K562 (cell line): ENCODE data around the gene PACSIN2. TPM values are rescaled to one million over a fixed set of nuclear protein-coding genes. Genes with fewer than 3 reads are reported as not detected.

Experiments
- ATAC-seq: fragments of 200-7000 bp; cut with Tn5 transposase; 3 replicates; pipeline ENCODE4 v1.9.1; 2020; ENCODE audit warnings: moderate library complexity
- BruUV-seq: library from RNA; stranded (reverse); fragments of 400-500 nt; replicated peaks from 2 replicates; lab custom pipeline; 2021; lab: Mats Ljungman, UMichigan
- CTCF ChIA-PET: fragments of 300-600 bp; formaldehyde crosslinking; extraction: SDS; loops from one replicate; lab custom pipeline; 2021; ENCODE audit warnings: low intra/inter-chr PET ratio; lab: Yijun Ruan, JAX
- POLR2A ChIA-PET: fragments of 300-600, 350-650 bp; sonication (Branson Sonifier 250); formaldehyde crosslinking; extraction: SDS; loops from one replicate; lab custom pipeline; 2021; ENCODE audit warnings: antibody characterized with exemption, inconsistent platforms; lab: Yijun Ruan, JAX
- DNase-seq, 4 experiments: peaks; one replicate each; pipeline versions ENCODE4 v3.0.0 to v3.0.0-alpha.2; 2011 to 2018; ENCODE audit warnings: low spot score in 3 of 4, mixed read lengths in 3 of 4; ENCODE audit errors: extremely low read depth in 1 of 4
- FAIRE-seq: peaks from 2 replicates; lab custom pipeline; 2011; peaks lifted over from hg19 to GRCh38; lab: Jason Lieb, UNC
- H2AFZ ChIP-seq: 2 replicates; pipeline ENCODE4 v1.6.0; 2011; ENCODE audit warnings: low read depth, low read length, control low read depth, inconsistent platforms
- H3K27ac ChIP-seq: fragments of 200-600 bp; 3 replicates; pipeline ENCODE4 v1.8.0; 2011; ENCODE audit warnings: low read depth, mild to moderate bottlenecking, control low read depth, inconsistent platforms, low read length, moderate library complexity, mixed read lengths; ENCODE audit errors: extremely low read depth
- H3K27me3 ChIP-seq, 2 experiments: fragments of 300-600 bp in 1 of 2; 2 replicates in 1 of 2; 3 replicates in 1 of 2; pipeline versions ENCODE4 v1.6.0 to v1.8.0; 2011; ENCODE audit warnings: inconsistent platforms in 2 of 2, low read length in 2 of 2, mild to moderate bottlenecking in 1 of 2, mixed read lengths in 1 of 2, moderate library complexity in 1 of 2; ENCODE audit not compliant: control insufficient read depth in 2 of 2, insufficient read depth in 2 of 2
- H3K36me3 ChIP-seq: fragments of 300-600 bp; 3 replicates; pipeline ENCODE4 v1.8.0; 2011; ENCODE audit warnings: mild to moderate bottlenecking, low read length, inconsistent platforms; ENCODE audit not compliant: control insufficient read depth, insufficient read depth
- H3K4me1 ChIP-seq, 2 experiments: fragments of 200-600 bp in 1 of 2; replicated peaks in 1 of 2; 2 replicates in 1 of 2; 3 replicates in 1 of 2; pipeline versions ENCODE4 v1.5.1 to v1.8.0; 2011; ENCODE audit warnings: inconsistent platforms in 2 of 2, low read length in 2 of 2, mild to moderate bottlenecking in 1 of 2, mixed read lengths in 1 of 2, moderate library complexity in 1 of 2; ENCODE audit not compliant: control insufficient read depth in 2 of 2, insufficient read depth in 2 of 2
- H3K4me2 ChIP-seq: 2 replicates; pipeline ENCODE4 v1.6.1; 2011; ENCODE audit warnings: low read length, control low read depth, inconsistent platforms, mixed read lengths; ENCODE audit not compliant: insufficient read depth
- H3K4me3 ChIP-seq: fragments of 200-600 bp; sonication (generic), shearing (Covaris generic); 2 replicates; pipeline ENCODE4 v1.5.1; 2016; ENCODE audit warnings: control low read depth, inconsistent platforms
- H3K79me2 ChIP-seq: fragments of 200-600 bp; 3 replicates; pipeline ENCODE4 v1.8.0; 2011; ENCODE audit warnings: low read length, inconsistent platforms; ENCODE audit not compliant: control insufficient read depth, insufficient read depth
- H3K9ac ChIP-seq, 2 experiments: 2 replicates each; pipeline versions ENCODE4 v1.6.0 to v1.6.1; 2011; ENCODE audit warnings: low read depth in 2 of 2, low read length in 2 of 2, control low read depth in 1 of 2, inconsistent platforms in 1 of 2, mild to moderate bottlenecking in 1 of 2, mixed read lengths in 1 of 2; ENCODE audit not compliant: insufficient read depth in 1 of 2
- H3K9me1 ChIP-seq: one replicate; pipeline ENCODE4 v1.6.0; 2011; ENCODE audit warnings: inconsistent platforms, mild to moderate bottlenecking, low read length, moderate library complexity; ENCODE audit not compliant: control insufficient read depth, insufficient read depth
- H3K9me3 ChIP-seq: replicated peaks from 2 replicates; pipeline ENCODE4 v1.5.1; 2011; ENCODE audit warnings: low read depth, low read length, inconsistent platforms; ENCODE audit not compliant: control insufficient read depth, insufficient read depth
- H4K20me1 ChIP-seq: replicated peaks from 2 replicates; pipeline ENCODE4 v1.6.1; 2011; ENCODE audit warnings: low read length, inconsistent platforms, mixed read lengths; ENCODE audit not compliant: control insufficient read depth, insufficient read depth
- MCM7 ChIP-seq, 2 experiments: fragments of 450-650 bp; IDR thresholded peaks; 2 replicates each; pipeline ENCODE4 v1.6.1; 2016 to 2018
- RUNX1 ChIP-seq: sonication (generic); IDR thresholded peaks from 2 replicates; pipeline ENCODE4 v1.6.1; 2016; ENCODE audit warnings: antibody characterized with exemption, low read depth
- SIN3A ChIP-seq, 2 experiments: fragments of 150-350 bp in 1 of 2; IDR thresholded peaks; 2 replicates each; pipeline ENCODE4 v1.6.1; 2011 to 2016; ENCODE audit warnings: borderline replicate concordance in 2 of 2, low read depth in 2 of 2, low read length in 2 of 2, mild to moderate bottlenecking in 2 of 2, moderate library complexity in 2 of 2; ENCODE audit not compliant: control insufficient read depth in 1 of 2
- WGBS: fragments of 100-300 bp; shearing (Covaris generic); methylation state at CpG from one replicate; pipeline ENCODE4 v1.1.6; 2016; ENCODE audit warnings: low coverage, mixed read lengths; ENCODE audit not compliant: insufficient coverage; ENCODE audit errors: missing lambda C conversion rate; 5-methylcytosine and 5-hydroxymethylcytosine counted together
- in situ Hi-C: fragments of 300-500 bp; cut with MboI; formaldehyde crosslinking; loops from 4 replicates; pipeline ENCODE4 v1.15.0; 2018; ENCODE audit warnings: inconsistent platforms, mixed read lengths
- intact Hi-C: fragments of 100-400 bp; cut with micrococcal nuclease; formaldehyde crosslinking; loops from 2 replicates; pipeline ENCODE4 v1.14.2; 2022
- polyA plus RNA-seq, 8 experiments: library from polyadenylated mRNA; depleted of rRNA in 4 of 8; stranded (reverse) in 5 of 8; unstranded in 3 of 8; fragments of >200 nt; fragmentation: Nextera tagmentation in 2 of 8; fragmentation: Illumina TruSeq in 1 of 8; extraction: Ambion mirVana in 2 of 8; extraction: Trizol in 1 of 8; gene quantifications; 2 replicates each; pipeline versions ENCODE4 v1.2.1 to v1.2.3, GENCODE V29; 2011 to 2014; ENCODE audit warnings: inconsistent platforms in 1 of 8, missing spikeins in 1 of 8
- total RNA-seq, 7 experiments: library from RNA; depleted of rRNA in 6 of 7; stranded (reverse); fragments of >200 nt in 6 of 7; fragmentation: Illumina TruSeq in 2 of 7; extraction: Trizol in 2 of 7; gene quantifications; 2 replicates each; pipeline versions ENCODE4 v1.2.1 to v1.2.3, GENCODE V29; 2011 to 2021; ENCODE audit warnings: low replicate concordance in 1 of 7
- TF ChIP-seq, protein P1 (sequence below): fragments of 450-650 bp; conservative IDR thresholded peaks from 2 replicates; pipeline ENCODE4 v1.6.1; 2016; ENCODE audit warnings: missing genetic modification characterization, low read depth, mild to moderate bottlenecking, control low read depth, missing compliant biosample characterization
- TF ChIP-seq, protein P2 (sequence below), 2 experiments: fragments of 450-650 bp; IDR thresholded peaks; 2 replicates each; pipeline ENCODE4 v1.6.1; 2016; ENCODE audit warnings: mild to moderate bottlenecking in 2 of 2, borderline replicate concordance in 1 of 2, low read depth in 1 of 2, moderate library complexity in 1 of 2

Gene PACSIN2
- total and polyA plus RNA-seq, 9 of the 15 experiments (the other 6 are each of a cell fraction or from before 2014, with no cell fraction given) = 0.45 to 45.1 (median 23.9) TPM

DNA sequence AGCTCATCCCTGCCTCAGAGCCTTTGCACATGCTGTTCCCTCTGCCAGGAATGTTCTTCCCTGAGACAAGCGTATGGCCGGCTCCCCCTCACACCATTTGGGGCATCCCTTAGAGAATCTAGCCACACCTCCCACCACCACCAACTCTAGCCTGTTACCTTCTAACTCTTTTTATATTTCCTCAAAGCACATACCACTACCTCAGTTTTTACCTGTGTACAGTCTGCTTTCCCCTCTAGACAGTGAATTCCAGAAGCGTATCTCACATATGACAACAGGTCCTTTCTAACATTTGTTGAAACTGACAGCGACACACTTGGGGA is 82.8 kb downstream of the PACSIN2 start:
- no peak for DNase-seq
- no peak overlapping the region for H3K4me2 ChIP-seq
- CTCF ChIA-PET = no interaction called here
- H3K9ac ChIP-seq = no peak overlapping the region
- WGBS = 87% methylated on average over 4 of the region's 4 CpGs
- H3K4me1 ChIP-seq = peaks cover 10 to 18% of the 10 kb centered on the region in 2 experiments; a peak in 4 of 5 replicates
- no TSS peak for BruUV-seq
- no peak overlapping the region for H2AFZ ChIP-seq
- TF ChIP-seq MCM7 (IDR thresholded peaks at IDR 0.05) (no peak), SIN3A (IDR thresholded peaks at IDR 0.05; ENCODE audit: borderline replicate concordance in 2 of 2, control insufficient read depth in 1 of 2, low read depth in 2 of 2, low read length in 2 of 2) (no peak), RUNX1 (no peak)
- TF ChIP-seq, protein P1, sequence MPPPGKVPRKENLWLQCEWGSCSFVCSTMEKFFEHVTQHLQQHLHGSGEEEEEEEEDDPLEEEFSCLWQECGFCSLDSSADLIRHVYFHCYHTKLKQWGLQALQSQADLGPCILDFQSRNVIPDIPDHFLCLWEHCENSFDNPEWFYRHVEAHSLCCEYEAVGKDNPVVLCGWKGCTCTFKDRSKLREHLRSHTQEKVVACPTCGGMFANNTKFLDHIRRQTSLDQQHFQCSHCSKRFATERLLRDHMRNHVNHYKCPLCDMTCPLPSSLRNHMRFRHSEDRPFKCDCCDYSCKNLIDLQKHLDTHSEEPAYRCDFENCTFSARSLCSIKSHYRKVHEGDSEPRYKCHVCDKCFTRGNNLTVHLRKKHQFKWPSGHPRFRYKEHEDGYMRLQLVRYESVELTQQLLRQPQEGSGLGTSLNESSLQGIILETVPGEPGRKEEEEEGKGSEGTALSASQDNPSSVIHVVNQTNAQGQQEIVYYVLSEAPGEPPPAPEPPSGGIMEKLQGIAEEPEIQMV (tag) = no peak
- TF ChIP-seq, protein P2, sequence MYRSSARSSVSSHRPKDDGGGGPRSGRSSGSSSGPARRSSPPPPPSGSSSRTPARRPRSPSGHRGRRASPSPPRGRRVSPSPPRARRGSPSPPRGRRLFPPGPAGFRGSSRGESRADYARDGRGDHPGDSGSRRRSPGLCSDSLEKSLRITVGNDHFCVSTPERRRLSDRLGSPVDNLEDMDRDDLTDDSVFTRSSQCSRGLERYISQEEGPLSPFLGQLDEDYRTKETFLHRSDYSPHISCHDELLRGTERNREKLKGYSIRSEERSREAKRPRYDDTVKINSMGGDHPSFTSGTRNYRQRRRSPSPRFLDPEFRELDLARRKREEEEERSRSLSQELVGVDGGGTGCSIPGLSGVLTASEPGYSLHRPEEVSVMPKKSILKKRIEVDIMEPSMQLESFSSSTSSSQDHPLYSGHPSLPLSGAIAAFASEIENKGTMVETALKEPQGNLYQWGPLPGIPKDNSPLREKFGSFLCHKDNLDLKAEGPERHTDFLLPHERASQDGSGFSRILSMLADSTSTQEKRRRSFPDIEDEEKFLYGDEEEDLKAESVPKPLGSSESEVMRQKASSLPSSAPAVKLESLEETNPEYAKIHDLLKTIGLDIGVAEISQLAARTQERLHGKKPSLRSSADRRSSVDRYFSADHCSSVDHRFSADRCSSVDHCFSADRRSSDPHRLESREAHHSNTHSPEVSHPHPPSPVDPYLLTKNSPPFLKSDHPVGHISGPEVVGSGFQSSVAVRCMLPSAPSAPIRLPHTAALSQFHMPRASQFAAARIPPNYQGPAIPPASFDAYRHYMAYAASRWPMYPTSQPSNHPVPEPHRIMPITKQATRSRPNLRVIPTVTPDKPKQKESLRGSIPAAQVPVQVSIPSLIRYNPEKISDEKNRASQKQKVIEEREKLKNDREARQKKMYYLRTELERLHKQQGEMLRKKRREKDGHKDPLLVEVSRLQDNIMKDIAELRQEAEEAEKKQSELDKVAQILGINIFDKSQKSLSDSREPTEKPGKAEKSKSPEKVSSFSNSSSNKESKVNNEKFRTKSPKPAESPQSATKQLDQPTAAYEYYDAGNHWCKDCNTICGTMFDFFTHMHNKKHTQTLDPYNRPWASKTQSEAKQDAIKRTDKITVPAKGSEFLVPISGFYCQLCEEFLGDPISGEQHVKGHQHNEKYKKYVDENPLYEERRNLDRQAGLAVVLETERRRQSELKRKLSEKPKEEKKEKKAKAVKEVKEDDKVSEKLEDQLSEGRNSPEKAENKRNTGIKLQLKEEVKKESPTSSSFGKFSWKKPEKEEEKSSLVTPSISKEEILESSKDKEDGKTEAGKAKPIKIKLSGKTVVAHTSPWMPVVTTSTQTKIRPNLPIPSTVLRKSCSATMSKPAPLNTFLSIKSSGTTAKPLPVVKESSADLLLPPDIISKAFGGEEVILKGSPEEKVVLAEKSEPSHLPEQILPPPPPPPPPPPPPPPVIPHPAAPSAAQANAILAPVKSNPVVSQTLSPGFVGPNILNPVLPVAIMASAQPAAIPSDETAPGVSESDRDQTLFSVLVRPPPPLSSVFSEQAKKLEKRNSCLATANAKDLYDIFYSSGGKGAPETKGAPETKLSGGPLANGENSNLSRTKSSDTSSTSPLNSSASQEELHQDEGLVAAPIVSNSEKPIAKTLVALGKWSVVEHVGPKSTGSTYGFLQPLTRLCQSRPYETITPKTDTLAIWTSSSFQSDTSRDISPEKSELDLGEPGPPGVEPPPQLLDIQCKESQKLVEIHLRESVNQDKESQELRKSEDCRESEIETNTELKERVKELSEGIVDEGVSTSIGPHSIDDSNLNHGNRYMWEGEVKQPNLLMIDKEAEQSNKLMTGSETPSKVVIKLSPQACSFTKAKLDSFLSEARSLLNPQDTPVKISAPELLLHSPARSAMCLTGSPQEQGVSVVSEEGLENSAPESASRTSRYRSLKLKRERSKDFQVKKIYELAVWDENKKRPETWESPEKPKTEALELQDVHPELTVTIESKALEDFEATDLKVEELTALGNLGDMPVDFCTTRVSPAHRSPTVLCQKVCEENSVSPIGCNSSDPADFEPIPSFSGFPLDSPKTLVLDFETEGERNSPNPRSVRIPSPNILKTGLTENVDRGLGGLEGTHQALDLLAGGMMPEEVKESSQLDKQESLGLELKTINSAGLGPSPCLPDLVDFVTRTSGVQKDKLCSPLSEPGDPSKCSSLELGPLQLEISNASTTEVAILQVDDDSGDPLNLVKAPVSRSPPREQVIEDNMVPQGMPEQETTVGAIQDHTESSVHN (IDR thresholded peaks at IDR 0.05; ENCODE audit: borderline replicate concordance in 1 of 2, low read depth in 1 of 2) = no peak
- no peaks in the 10 kb centered on the region for H3K9me3 ChIP-seq
- H4K20me1 ChIP-seq = peaks cover 35% of the 10 kb centered on the region
- POLR2A ChIA-PET = interaction anchor here (1.1 kb wide), 1 partner anchor 12 kb away, joined by 5 read pairs; no protein-coding TSS in a partner anchor
- FAIRE-seq = no peak
- H3K9me1 ChIP-seq = peaks cover 7% of the 10 kb centered on the region
- H3K27ac ChIP-seq = no peak overlapping the region
- H3K27me3 ChIP-seq = no peaks in the 10 kb centered on the region
- no peaks in the 10 kb centered on the region; the same call in 2 of the 3 replicates for H3K36me3 ChIP-seq
- peaks cover 60% of the 10 kb centered on the region for H3K79me2 ChIP-seq
- intact Hi-C loops = no loop called here
- in situ Hi-C loops = no loop called here
- no peak for ATAC-seq
- H3K4me3 ChIP-seq = no peak overlapping the region
